Stomach (tissue), 4 donors: ENCODE data around the gene U2SURP.

ENCODE experiments used
- CTCF ChIP-seq, 7 experiments: fragments of 450-650 bp in 4 of 7; fragments of 200-600 bp in 3 of 7; sonication (generic) in 3 of 7; IDR thresholded peaks; one replicate each; pipeline ENCODE4 v1.5.1; 2016 to 2019; ENCODE audit warnings: antibody characterized with exemption in 7 of 7, control low read depth in 2 of 7, mild to moderate bottlenecking in 1 of 7
- EP300 ChIP-seq: sonication (generic); formaldehyde crosslinking; IDR thresholded peaks from one replicate; pipeline ENCODE4 v1.6.1; 2017; ENCODE audit warnings: antibody characterized with exemption

GRCh38 chr3:143103652-143104051, 102.3 kb downstream of the U2SURP start:
- TF ChIP-seq CTCF (IDR thresholded peaks at IDR 0.05): no peak
- TF ChIP-seq EP300: no peak
